Neural cell (in vitro differentiated cells): ENCODE data around the gene LTN1. TPM values are rescaled to one million over a fixed set of nuclear protein-coding genes. Genes with fewer than 3 reads are reported as not detected.

ENCODE experiments used
- H2AFZ ChIP-seq: fragments of 200-600, 300-800 bp; sonication (generic), shearing (Covaris generic); 2 replicates; pipeline ENCODE4 v1.6.0; 2014; ENCODE audit warnings: low read depth, mild to moderate bottlenecking, antibody characterized with exemption, low read length, moderate library complexity
- H3F3A ChIP-seq: fragments of 200-600 bp; shearing (Covaris generic); 2 replicates; pipeline ENCODE4 v1.6.1; 2016; ENCODE audit warnings: mild to moderate bottlenecking, moderate library complexity, mixed read lengths, antibody characterized with exemption, low read length; ENCODE audit not compliant: insufficient read depth, poor library complexity, severe bottlenecking
- H3K27ac ChIP-seq: fragments of 200-600, 300-800 bp; sonication (generic), shearing (Covaris generic); 2 replicates; pipeline ENCODE4 v1.5.1; 2014; ENCODE audit warnings: mild to moderate bottlenecking, low read length, moderate library complexity
- H3K27me3 ChIP-seq: fragments of 300-800, 200-600 bp; sonication (generic), shearing (Covaris generic); 2 replicates; pipeline ENCODE4 v1.6.0; 2014; ENCODE audit warnings: mild to moderate bottlenecking, low read depth, low read length, moderate library complexity; ENCODE audit not compliant: insufficient read depth
- H3K36me3 ChIP-seq: fragments of 300-800, 200-600 bp; sonication (generic), shearing (Covaris generic); 2 replicates; pipeline ENCODE4 v1.5.1; 2014; ENCODE audit warnings: mild to moderate bottlenecking, antibody characterized with exemption, low read length, moderate library complexity; ENCODE audit not compliant: insufficient read depth
- H3K4me2 ChIP-seq: fragments of 300-800, 200-600 bp; sonication (generic), shearing (Covaris generic); 2 replicates; pipeline ENCODE4 v1.6.0; 2014; ENCODE audit warnings: mild to moderate bottlenecking, low read length
- H3K4me3 ChIP-seq: fragments of 300-800, 200-600 bp; sonication (generic), shearing (Covaris generic); 2 replicates; pipeline ENCODE4 v1.5.1; 2014; ENCODE audit warnings: mild to moderate bottlenecking, low read length, moderate library complexity
- H3K79me2 ChIP-seq: fragments of 200-600 bp; shearing (Covaris generic); replicated peaks from 2 replicates; pipeline ENCODE4 v1.6.0; 2014; ENCODE audit warnings: mild to moderate bottlenecking, low read length, moderate library complexity; ENCODE audit not compliant: insufficient read depth
- H3K9ac ChIP-seq: fragments of 300-800, 200-600 bp; sonication (generic), shearing (Covaris generic); 2 replicates; pipeline ENCODE4 v1.6.1; 2016; ENCODE audit warnings: mild to moderate bottlenecking, low read length, mixed read lengths
- H3K9me2 ChIP-seq: fragments of 200-600 bp; shearing (Covaris generic); 2 replicates; pipeline ENCODE4 v1.6.1; 2016; ENCODE audit warnings: mild to moderate bottlenecking, low read length, mixed read lengths; ENCODE audit not compliant: insufficient read depth
- H3K9me3 ChIP-seq: fragments of 200-600, 300-800 bp; sonication (generic), shearing (Covaris generic); 2 replicates; pipeline ENCODE4 v1.6.1; 2016; ENCODE audit warnings: mild to moderate bottlenecking, mixed run types, low read length, moderate library complexity, mixed read lengths
- H4K20me1 ChIP-seq: fragments of 200-600 bp; shearing (Covaris generic); 2 replicates; pipeline ENCODE4 v1.6.1; 2016; ENCODE audit warnings: mild to moderate bottlenecking, mixed run types; ENCODE audit not compliant: insufficient read depth
- CTCF ChIP-seq: fragments of 450-650 bp; IDR thresholded peaks from 2 replicates; pipeline ENCODE4 v1.5.1; 2014; ENCODE audit warnings: antibody characterized with exemption, mild to moderate bottlenecking, moderate library complexity; ENCODE audit not compliant: poor library complexity, severe bottlenecking
- EP300 ChIP-seq: fragments of 450-650 bp; conservative IDR thresholded peaks from 2 replicates; pipeline ENCODE4 v1.6.1; 2014; ENCODE audit warnings: antibody characterized with exemption, mild to moderate bottlenecking, moderate library complexity; ENCODE audit not compliant: poor library complexity, severe bottlenecking
- EZH2 ChIP-seq: fragments of 200-600, 300-800 bp; shearing (Covaris generic), sonication (generic); IDR thresholded peaks from 2 replicates; pipeline ENCODE4 v1.6.1; 2014; ENCODE audit warnings: antibody characterized with exemption, low read length, borderline replicate concordance, mild to moderate bottlenecking; ENCODE audit not compliant: insufficient read depth, poor library complexity, severe bottlenecking
- MXI1 ChIP-seq: fragments of 450-650 bp; conservative IDR thresholded peaks from 2 replicates; pipeline ENCODE4 v1.6.1; 2014; ENCODE audit warnings: antibody characterized with exemption, mild to moderate bottlenecking; ENCODE audit not compliant: poor library complexity, severe bottlenecking
- POLR2AphosphoS5 ChIP-seq: IDR thresholded peaks from 2 replicates; pipeline ENCODE4 v1.6.1; 2012
- RAD21 ChIP-seq: fragments of 450-650 bp; conservative IDR thresholded peaks from 2 replicates; pipeline ENCODE4 v1.6.1; 2014; ENCODE audit warnings: antibody characterized with exemption, mild to moderate bottlenecking, moderate library complexity
- REST ChIP-seq: IDR thresholded peaks from 2 replicates; pipeline ENCODE4 v1.6.1; 2012; ENCODE audit warnings: borderline replicate concordance
- SMC3 ChIP-seq: fragments of 450-650 bp; conservative IDR thresholded peaks from 2 replicates; pipeline ENCODE4 v1.6.1; 2014; ENCODE audit warnings: antibody characterized with exemption, mild to moderate bottlenecking, moderate library complexity; ENCODE audit not compliant: poor library complexity
- TAF1 ChIP-seq: IDR thresholded peaks from 2 replicates; pipeline ENCODE4 v1.6.1; 2012; ENCODE audit warnings: low read depth
- polyA plus RNA-seq: library from polyadenylated mRNA; depleted of rRNA; stranded (reverse); fragments of >200 nt; gene quantifications from 2 replicates; pipeline ENCODE4 v1.2.3, GENCODE V29; 2014

The LTN1 gene
- polyA plus RNA-seq, 1 donor from 2014 or later = 62.1 TPM

GRCh38 chr21:29025328-29025713 is 32.6 kb upstream of the LTN1 start:
- Histone ChIP-seq H2AFZ (peak overlapping the region; percentile 65), H3K9ac (peak overlapping the region; percentile 91), H3K4me3 (peak overlapping the region; percentile 71), H3K79me2 (peaks cover 19% of the 10 kb centered on the region), H3K9me2 (no peaks in the 10 kb centered on the region), H3F3A (no peaks in the 10 kb centered on the region), H3K27ac (peak overlapping the region; percentile 98), H3K27me3 (no peaks in the 10 kb centered on the region), H4K20me1 (no peaks in the 10 kb centered on the region), H3K36me3 (no peaks in the 10 kb centered on the region), H3K4me2 (peak overlapping the region; percentile 89), H3K9me3 (no peaks in the 10 kb centered on the region)
- TF ChIP-seq CTCF (no peak), RAD21 (no peak), MXI1 (no peak), TAF1 (no peak), SMC3 (no peak), POLR2AphosphoS5 (no peak), REST (no peak), EZH2 (no peak), EP300 (no peak)

GRCh38 chr21:29024474-29025327 is 32.0 kb upstream of the LTN1 start, which contains the start of gene USP16:
TSS of gene USP16 (plus strand) at chr21:29024668. CDS start at chr21:29027914, 3,246 bp downstream.
- TF ChIP-seq TAF1 = peak; percentile 82
- no peak for TF ChIP-seq EZH2
- TF ChIP-seq MXI1 = peak; percentile 94
- peak; percentile 61 for TF ChIP-seq CTCF
- no peak for TF ChIP-seq EP300
- TF ChIP-seq REST = peak; percentile 78
- peak; percentile 72 for TF ChIP-seq POLR2AphosphoS5
- TF ChIP-seq SMC3 = peak; percentile 59
- TF ChIP-seq RAD21 = peak; percentile 52
- peak within 1 kb of the TSS; percentile 98 for H3K27ac ChIP-seq
- no peaks in the 10 kb centered on the region for H4K20me1 ChIP-seq
- peak within 1 kb of the TSS; percentile 91 for H3K9ac ChIP-seq
- H3K4me3 ChIP-seq = peak within 1 kb of the TSS; percentile 71
- no peaks in the 10 kb centered on the region for H3K9me3 ChIP-seq
- peaks cover 19% of the 10 kb centered on the region for H3K79me2 ChIP-seq
- peak within 1 kb of the TSS; percentile 65 for H2AFZ ChIP-seq
- H3K36me3 ChIP-seq = no peaks in the 10 kb centered on the region
- H3K9me2 ChIP-seq = no peaks in the 10 kb centered on the region
- H3F3A ChIP-seq = no peaks in the 10 kb centered on the region
- H3K27me3 ChIP-seq = no peaks in the 10 kb centered on the region
- peak within 1 kb of the TSS; percentile 89 for H3K4me2 ChIP-seq
